Nephron progenitor cell (in vitro differentiated cells): Measurements from ENCODE around the gene CREB5.

Experiments
- DNase-seq: peaks from one replicate; pipeline ENCODE4 v3.0.0; 2021
- H3K27ac Mint-ChIP-seq: 2 replicates; pipeline ENCODE4 v1.8.0; 2021; ENCODE audit warnings: mild to moderate bottlenecking, moderate library complexity, mixed read lengths
- H3K27me3 Mint-ChIP-seq: 2 replicates; pipeline ENCODE4 v1.8.0; 2021; ENCODE audit warnings: mild to moderate bottlenecking, low read depth, mixed read lengths; ENCODE audit not compliant: poor library complexity
- H3K36me3 Mint-ChIP-seq: 2 replicates; pipeline ENCODE4 v1.8.0; 2021; ENCODE audit warnings: low read depth, mixed read lengths
- H3K4me1 Mint-ChIP-seq: 2 replicates; pipeline ENCODE4 v1.8.0; 2021; ENCODE audit warnings: mixed read lengths
- H3K4me3 Mint-ChIP-seq: 2 replicates; pipeline ENCODE4 v1.8.0; 2021; ENCODE audit warnings: mild to moderate bottlenecking, moderate library complexity, mixed read lengths
- H3K9me3 Mint-ChIP-seq: 2 replicates; pipeline ENCODE4 v1.8.0; 2021; ENCODE audit warnings: mild to moderate bottlenecking, moderate library complexity, mixed read lengths
- TF ChIP-seq, protein P1 (sequence below): fragments of 200-600 bp; sonication (generic); IDR thresholded peaks from 2 replicates; pipeline ENCODE4 v1.5.0; 2021; ENCODE audit warnings: antibody characterized with exemption

CREB5 gene

DNA sequence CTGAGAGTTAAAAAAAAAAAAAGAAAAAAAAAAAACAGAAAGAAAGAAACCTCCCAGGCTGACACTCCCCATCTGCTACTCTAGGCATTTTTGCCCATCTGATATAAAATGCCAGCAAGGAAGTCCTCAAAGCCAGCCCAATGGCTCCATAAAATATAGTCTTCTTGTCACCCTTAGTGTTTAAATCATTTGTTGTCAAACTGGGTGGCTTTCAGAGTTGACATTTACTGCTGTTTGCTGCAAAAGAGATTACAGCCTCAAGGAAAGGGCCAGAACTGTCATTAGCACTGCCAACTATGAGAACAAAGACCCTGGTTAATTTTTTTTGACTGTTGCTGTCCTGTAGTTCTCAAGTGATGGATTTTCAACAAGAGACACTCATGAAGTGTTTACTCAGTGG is 459.3 kb downstream of the CREB5 start:
- Mint-ChIP-seq H3K9me3 (no peaks in the 10 kb centered on the region), H3K27me3 (peaks cover 4% of the 10 kb centered on the region), H3K4me1 (peaks cover 45% of the 10 kb centered on the region), H3K36me3 (no peaks in the 10 kb centered on the region), H3K4me3 (no peak overlapping the region), H3K27ac (no peak overlapping the region)
- TF ChIP-seq, protein P1, sequence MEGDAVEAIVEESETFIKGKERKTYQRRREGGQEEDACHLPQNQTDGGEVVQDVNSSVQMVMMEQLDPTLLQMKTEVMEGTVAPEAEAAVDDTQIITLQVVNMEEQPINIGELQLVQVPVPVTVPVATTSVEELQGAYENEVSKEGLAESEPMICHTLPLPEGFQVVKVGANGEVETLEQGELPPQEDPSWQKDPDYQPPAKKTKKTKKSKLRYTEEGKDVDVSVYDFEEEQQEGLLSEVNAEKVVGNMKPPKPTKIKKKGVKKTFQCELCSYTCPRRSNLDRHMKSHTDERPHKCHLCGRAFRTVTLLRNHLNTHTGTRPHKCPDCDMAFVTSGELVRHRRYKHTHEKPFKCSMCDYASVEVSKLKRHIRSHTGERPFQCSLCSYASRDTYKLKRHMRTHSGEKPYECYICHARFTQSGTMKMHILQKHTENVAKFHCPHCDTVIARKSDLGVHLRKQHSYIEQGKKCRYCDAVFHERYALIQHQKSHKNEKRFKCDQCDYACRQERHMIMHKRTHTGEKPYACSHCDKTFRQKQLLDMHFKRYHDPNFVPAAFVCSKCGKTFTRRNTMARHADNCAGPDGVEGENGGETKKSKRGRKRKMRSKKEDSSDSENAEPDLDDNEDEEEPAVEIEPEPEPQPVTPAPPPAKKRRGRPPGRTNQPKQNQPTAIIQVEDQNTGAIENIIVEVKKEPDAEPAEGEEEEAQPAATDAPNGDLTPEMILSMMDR, result no peak
- no peak for DNase-seq

DNA sequence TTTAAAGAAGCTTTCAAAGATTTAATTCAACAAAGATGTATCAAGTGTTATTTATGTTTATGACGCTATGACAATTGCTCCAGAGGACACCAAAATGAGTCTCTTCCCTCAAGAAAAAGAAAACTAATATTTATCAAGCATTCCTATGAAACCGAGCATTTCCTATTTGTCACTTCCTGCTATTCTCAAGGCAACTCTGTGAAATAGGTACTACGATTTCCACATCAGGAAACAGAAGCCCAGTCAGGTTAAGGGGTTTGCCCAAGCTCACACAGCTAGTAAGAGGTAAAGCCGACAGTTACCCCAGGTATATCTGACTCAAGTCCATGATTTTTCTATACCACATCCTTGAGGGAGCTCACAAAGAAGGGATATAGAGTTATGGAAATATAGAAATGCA is 459.9 kb downstream of the CREB5 start:
- peaks cover 43% of the 10 kb centered on the region for H3K4me1 Mint-ChIP-seq
- H3K27me3 Mint-ChIP-seq, result peaks cover 4% of the 10 kb centered on the region
- H3K27ac Mint-ChIP-seq, result no peak overlapping the region
- TF ChIP-seq, protein P1, result no peak
- no peak for DNase-seq
- H3K9me3 Mint-ChIP-seq, result no peaks in the 10 kb centered on the region
- H3K4me3 Mint-ChIP-seq, result no peak overlapping the region
- no peaks in the 10 kb centered on the region for H3K36me3 Mint-ChIP-seq

DNA sequence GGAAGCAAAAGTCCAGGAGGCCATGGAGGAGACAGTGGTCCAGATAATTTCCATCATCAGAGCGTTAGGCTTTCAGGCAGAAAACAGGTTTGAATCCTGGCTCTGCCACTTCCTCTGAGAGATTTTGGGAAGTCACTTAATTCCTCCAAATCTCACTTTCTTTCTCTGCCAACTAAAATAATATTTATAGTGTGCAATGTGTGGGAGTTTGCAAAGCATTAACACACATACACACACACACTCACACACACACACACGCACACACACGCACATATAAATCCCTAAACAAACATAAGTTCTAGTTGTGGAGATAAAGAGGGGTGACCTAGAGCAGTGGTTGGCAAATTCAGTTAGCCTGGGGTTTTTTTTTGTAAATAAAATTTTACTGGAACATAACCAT is 461.0 kb downstream of the CREB5 start:
- Mint-ChIP-seq H3K27me3 (peaks cover 8% of the 10 kb centered on the region), H3K4me3 (no peak overlapping the region), H3K9me3 (no peaks in the 10 kb centered on the region), H3K4me1 (peaks cover 35% of the 10 kb centered on the region), H3K27ac (no peak overlapping the region), H3K36me3 (no peaks in the 10 kb centered on the region)
- TF ChIP-seq, protein P1, result no peak
- DNase-seq, result no peak

DNA sequence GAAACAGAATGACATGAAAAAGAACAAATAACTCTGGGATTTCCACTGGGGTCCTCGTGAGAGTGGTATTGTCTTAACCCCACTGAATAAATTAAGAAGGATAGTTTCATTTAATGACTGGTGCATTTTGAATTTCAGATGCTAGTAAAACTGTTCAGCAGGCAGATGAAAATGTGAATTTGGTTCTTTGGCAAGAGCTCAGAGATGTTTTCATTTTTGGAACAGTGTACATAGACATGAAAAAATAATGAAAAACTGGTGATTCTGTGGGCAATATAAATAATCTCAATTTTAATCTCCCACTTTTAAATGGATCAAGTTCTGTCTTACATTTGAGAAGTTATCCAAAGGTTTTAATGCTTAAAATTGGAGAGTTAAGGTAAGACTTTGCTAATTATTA is 461.7 kb downstream of the CREB5 start:
- Mint-ChIP-seq H3K36me3 (no peaks in the 10 kb centered on the region), H3K27ac (no peak overlapping the region), H3K4me3 (no peak overlapping the region), H3K27me3 (peaks cover 8% of the 10 kb centered on the region), H3K9me3 (no peaks in the 10 kb centered on the region), H3K4me1 (peaks cover 35% of the 10 kb centered on the region)
- TF ChIP-seq, protein P1, result no peak
- no peak for DNase-seq
